HCT116 (cell line): ENCODE data around the gene TDRD12. TPM values are rescaled to one million over a fixed set of nuclear protein-coding genes. Genes with fewer than 3 reads are reported as not detected.
"Not testable (repeated sequence)": the region's sequence is repeated elsewhere in the genome, so short reads cannot be mapped to it uniquely, and the experiment has no call there.

Source experiments
- ATAC-seq: fragments of 200-7000 bp; cut with Tn5 transposase; 2 replicates; pipeline ENCODE4 v1.9.1; 2020; ENCODE audit warnings: mild to moderate bottlenecking, moderate library complexity
- BruUV-seq: library from RNA; stranded (reverse); fragments of 400-500 nt; replicated peaks from 2 replicates; lab custom pipeline; 2021; lab: Mats Ljungman, UMichigan
- CTCF ChIA-PET: fragments of 300-600 bp; sonication (Branson Sonifier 250); formaldehyde crosslinking; loops from one replicate; lab custom pipeline; 2021; ENCODE audit warnings: antibody characterized with exemption; lab: Charles Lee
- POLR2A ChIA-PET: fragments of 300-600, 350-600 bp; sonication (Branson Sonifier 250); formaldehyde crosslinking; loops from one replicate; lab custom pipeline; 2021; ENCODE audit warnings: antibody characterized with exemption; lab: Charles Lee
- RAD21 ChIA-PET, 2 experiments: fragments of 300-600 bp; sonication (Branson Sonifier 250); formaldehyde crosslinking; loops; one replicate each; lab custom pipeline; 2023; ENCODE audit warnings: low total read pairs in 2 of 2; ENCODE audit not compliant: uncharacterized antibody in 2 of 2, unreplicated experiment in 2 of 2, low non-redundant PET in 1 of 2; lab: Charles Lee
- DNase-seq: peaks from one replicate; pipeline ENCODE4 v3.0.0-alpha.2; 2010; ENCODE audit warnings: low read depth, low spot score
- H2AFZ ChIP-seq: fragments of 200-600 bp; shearing (Covaris generic), sonication (generic); 2 replicates; pipeline ENCODE4 v1.6.1; 2017; ENCODE audit warnings: low read depth, mixed run types, mixed read lengths, antibody characterized with exemption, low read length; ENCODE audit not compliant: poor library complexity, severe bottlenecking
- H3K27ac ChIP-seq: 2 replicates; pipeline ENCODE4 v1.5.1; 2012; ENCODE audit warnings: low read depth, low read length
- H3K27me3 ChIP-seq: fragments of 200-600 bp; sonication (generic); 2 replicates; pipeline ENCODE4 v1.6.1; 2016; ENCODE audit warnings: mixed run types, low read length, mixed read lengths; ENCODE audit not compliant: insufficient read depth
- H3K36me3 ChIP-seq, 2 experiments: fragments of 200-500 bp in 1 of 2; fragments of 200-600 bp in 1 of 2; sonication (Bioruptor generic) in 1 of 2; sonication (generic) in 1 of 2; 2 replicates each; pipeline versions ENCODE4 v1.5.1 to v1.6.1; 2014 to 2016; ENCODE audit warnings: low read length in 2 of 2, inconsistent platforms in 1 of 2, mixed read lengths in 1 of 2, mixed run types in 1 of 2; ENCODE audit not compliant: insufficient read depth in 2 of 2, control insufficient read depth in 1 of 2
- H3K4me1 ChIP-seq, 2 experiments: fragments of 200-600 bp in 1 of 2; sonication (generic) in 1 of 2; 2 replicates each; pipeline versions ENCODE4 v1.5.1 to v1.6.1; 2012 to 2017; ENCODE audit warnings: low read length in 2 of 2, inconsistent platforms in 1 of 2, mild to moderate bottlenecking in 1 of 2, mixed read lengths in 1 of 2, mixed run types in 1 of 2, moderate library complexity in 1 of 2; ENCODE audit not compliant: insufficient read depth in 2 of 2, control insufficient read depth in 1 of 2
- H3K4me2 ChIP-seq: fragments of 200-600 bp; sonication (generic); 2 replicates; pipeline ENCODE4 v1.6.1; 2017; ENCODE audit warnings: mixed run types, low read length, mixed read lengths
- H3K4me3 ChIP-seq, 2 experiments: fragments of 200-600 bp in 1 of 2; sonication (generic) in 1 of 2; replicated peaks in 1 of 2; 2 replicates each; pipeline ENCODE4 v1.5.1; 2011 to 2016; ENCODE audit warnings: low read length in 2 of 2, control low read depth in 1 of 2, low read depth in 1 of 2, mild to moderate bottlenecking in 1 of 2, mixed read lengths in 1 of 2, mixed run types in 1 of 2
- H3K79me2 ChIP-seq: fragments of 200-600 bp; sonication (generic); 2 replicates; pipeline ENCODE4 v1.6.1; 2017; ENCODE audit warnings: mild to moderate bottlenecking, mixed run types, low read length, moderate library complexity, mixed read lengths; ENCODE audit not compliant: insufficient read depth
- H3K9ac ChIP-seq: fragments of 200-600 bp; sonication (generic); 2 replicates; pipeline ENCODE4 v1.6.1; 2016; ENCODE audit warnings: low read length, mixed read lengths
- H3K9me2 ChIP-seq: fragments of 200-600 bp; sonication (generic), shearing (Covaris generic); 2 replicates; pipeline ENCODE4 v1.6.1; 2017; ENCODE audit warnings: mixed run types, mild to moderate bottlenecking, moderate library complexity; ENCODE audit not compliant: insufficient read depth
- H3K9me3 ChIP-seq, 2 experiments: fragments of 200-500 bp in 1 of 2; fragments of 200-600 bp in 1 of 2; sonication (Bioruptor generic) in 1 of 2; sonication (generic) in 1 of 2; 2 replicates each; pipeline ENCODE4 v1.6.1; 2014 to 2017; ENCODE audit warnings: low read length in 2 of 2, mixed read lengths in 2 of 2, inconsistent platforms in 1 of 2, low read depth in 1 of 2, mild to moderate bottlenecking in 1 of 2, mixed run types in 1 of 2, moderate library complexity in 1 of 2; ENCODE audit not compliant: control insufficient read depth in 1 of 2, insufficient read depth in 1 of 2
- H4K20me1 ChIP-seq: fragments of 200-600 bp; sonication (generic), shearing (Covaris generic); 2 replicates; pipeline ENCODE4 v1.6.1; 2017; ENCODE audit warnings: mixed run types, mild to moderate bottlenecking, moderate library complexity; ENCODE audit not compliant: insufficient read depth
- REST ChIP-seq: IDR thresholded peaks from 2 replicates; pipeline ENCODE4 v1.6.1; 2012; ENCODE audit warnings: low read depth
- intact Hi-C: fragments of 100-400 bp; cut with micrococcal nuclease; formaldehyde crosslinking; loops from 2 replicates; pipeline ENCODE4 v1.10.0; 2022
- total RNA-seq: library from RNA; stranded (reverse); gene quantifications from one replicate; pipeline ENCODE4 v1.2.1, GENCODE V29; 2021; ENCODE audit not compliant: unreplicated experiment

Gene TDRD12
- total RNA-seq, 1 experiment from 2014 or later = 0.30 TPM

- no peak for TF ChIP-seq REST
- TF ChIP-seq, all 23 proteins: peak for 0
These were observed 147.1 kb downstream of the TDRD12 start (continued) for GRCh38 chr19:32866564-32867265.

DNA sequence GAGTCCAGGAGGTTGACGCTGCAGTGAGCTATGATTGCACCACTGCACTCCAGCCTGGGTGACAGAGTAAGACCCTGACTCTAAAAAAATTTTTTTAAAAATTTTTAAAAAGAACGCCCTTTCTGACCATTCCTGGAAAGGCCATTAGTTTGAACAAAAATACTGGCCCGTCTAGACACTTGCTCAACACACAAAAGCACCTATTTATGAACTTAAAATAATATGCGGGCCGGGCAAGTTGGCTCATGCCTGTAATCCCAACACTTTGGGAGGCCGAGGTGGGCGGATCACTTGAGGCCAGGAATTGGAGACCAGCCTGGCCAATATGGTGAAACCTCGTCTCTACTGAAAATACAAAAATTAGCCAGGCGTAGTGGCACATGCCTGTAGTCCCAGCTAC is 147.9 kb downstream of the TDRD12 start:
- ATAC-seq, H3K4me2 ChIP-seq, H3K9ac ChIP-seq, RAD21 ChIA-PET, H3K4me1 ChIP-seq, H3K4me3 ChIP-seq, H3K79me2 ChIP-seq, BruUV-seq, H3K9me2 ChIP-seq, CTCF ChIA-PET, H3K9me3 ChIP-seq, H2AFZ ChIP-seq, DNase-seq, H4K20me1 ChIP-seq, POLR2A ChIA-PET, intact Hi-C loops, H3K27me3 ChIP-seq, H3K27ac ChIP-seq, H3K36me3 ChIP-seq: not testable (repeated sequence)
